ENCODE measurements around the gene RASSF8. TPM values are rescaled to one million over a fixed set of nuclear protein-coding genes. Genes with fewer than 3 reads are reported as not detected.

The RASSF8 gene
- total and polyA plus RNA-seq, 2 donors from 2014 or later = 12.0 to 52.8 TPM

DNA sequence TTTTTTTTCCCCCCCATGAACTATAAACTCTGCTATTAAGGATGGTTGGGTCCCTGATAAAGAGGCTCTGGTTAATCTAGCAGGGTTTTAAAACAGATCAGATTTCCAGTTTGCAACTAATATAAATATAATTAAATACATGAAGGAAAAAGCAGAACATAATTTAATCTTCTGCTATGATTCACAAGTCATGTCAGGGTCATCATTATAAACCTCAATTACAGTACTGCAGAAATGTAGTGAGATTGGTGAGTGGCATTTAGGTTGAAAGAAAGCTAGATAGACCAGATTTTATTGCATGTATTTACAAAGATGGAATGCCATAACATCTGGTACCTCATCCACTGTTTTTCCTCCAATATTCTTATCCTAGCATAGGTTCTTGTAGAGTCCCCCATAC is 14.5 kb upstream of the RASSF8 start:
- H3K27me3 ChIP-seq (ENCODE audit: control insufficient read depth, insufficient read depth, low read length) = no peaks in the 10 kb centered on the region
- FAIRE-seq (no peak), DNase-seq (no peak)
- TF ChIP-seq, protein P1, sequence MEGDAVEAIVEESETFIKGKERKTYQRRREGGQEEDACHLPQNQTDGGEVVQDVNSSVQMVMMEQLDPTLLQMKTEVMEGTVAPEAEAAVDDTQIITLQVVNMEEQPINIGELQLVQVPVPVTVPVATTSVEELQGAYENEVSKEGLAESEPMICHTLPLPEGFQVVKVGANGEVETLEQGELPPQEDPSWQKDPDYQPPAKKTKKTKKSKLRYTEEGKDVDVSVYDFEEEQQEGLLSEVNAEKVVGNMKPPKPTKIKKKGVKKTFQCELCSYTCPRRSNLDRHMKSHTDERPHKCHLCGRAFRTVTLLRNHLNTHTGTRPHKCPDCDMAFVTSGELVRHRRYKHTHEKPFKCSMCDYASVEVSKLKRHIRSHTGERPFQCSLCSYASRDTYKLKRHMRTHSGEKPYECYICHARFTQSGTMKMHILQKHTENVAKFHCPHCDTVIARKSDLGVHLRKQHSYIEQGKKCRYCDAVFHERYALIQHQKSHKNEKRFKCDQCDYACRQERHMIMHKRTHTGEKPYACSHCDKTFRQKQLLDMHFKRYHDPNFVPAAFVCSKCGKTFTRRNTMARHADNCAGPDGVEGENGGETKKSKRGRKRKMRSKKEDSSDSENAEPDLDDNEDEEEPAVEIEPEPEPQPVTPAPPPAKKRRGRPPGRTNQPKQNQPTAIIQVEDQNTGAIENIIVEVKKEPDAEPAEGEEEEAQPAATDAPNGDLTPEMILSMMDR (IDR thresholded peaks at IDR 0.05; ENCODE audit: borderline replicate concordance, extremely low read depth, insufficient read depth) = no peak
- intact Hi-C loops (cut with DNase I) = no loop called here
- H3K27ac ChIP-seq (ENCODE audit: low read depth in 2 of 2, low read length in 2 of 2) = no peak overlapping the region
- no peaks in the 10 kb centered on the region for H3K36me3 ChIP-seq (ENCODE audit: control insufficient read depth in 2 of 3, insufficient read depth in 3 of 3, low read length in 3 of 3)
- no peak overlapping the region for H3K4me3 ChIP-seq (ENCODE audit: low read length in 3 of 3)
- H3K9me3 ChIP-seq (ENCODE audit: control insufficient read depth in 2 of 3, insufficient read depth in 1 of 3, low read length in 3 of 3) = no peaks in the 10 kb centered on the region
- no peaks in the 10 kb centered on the region for H3K4me1 ChIP-seq (ENCODE audit: control insufficient read depth in 2 of 3, insufficient read depth in 2 of 3, low read depth in 1 of 3, low read length in 3 of 3)
- no peak overlapping the region for H3K9ac ChIP-seq (ENCODE audit: low read length in 3 of 3)

DNA sequence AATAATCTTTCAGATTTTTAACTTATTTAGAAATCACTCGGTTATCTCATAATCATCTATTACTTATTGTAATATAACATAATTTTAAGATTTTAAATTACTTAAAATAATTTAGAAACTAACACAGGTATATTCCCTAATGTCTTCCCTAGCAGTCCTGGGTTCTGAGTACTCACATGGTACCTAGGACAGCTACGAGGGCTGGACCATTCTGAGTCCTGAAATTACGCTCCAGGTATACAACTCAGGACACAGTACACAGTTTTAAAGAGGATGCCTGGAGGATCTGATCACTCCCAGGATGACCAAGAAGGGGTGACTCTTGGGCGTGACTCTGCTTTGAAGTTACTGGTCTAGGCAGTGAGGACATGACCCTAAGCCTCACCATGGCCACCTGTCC is 9.1 kb upstream of the RASSF8 start:
- no peaks in the 10 kb centered on the region for H3K27me3 ChIP-seq (ENCODE audit: control insufficient read depth, insufficient read depth, low read length)
- DNase-seq (no peak), FAIRE-seq (peak; percentile 33)
- no peaks in the 10 kb centered on the region for H3K9me3 ChIP-seq (ENCODE audit: control insufficient read depth in 2 of 3, insufficient read depth in 1 of 3, low read length in 3 of 3)
- H3K36me3 ChIP-seq (ENCODE audit: control insufficient read depth in 2 of 3, insufficient read depth in 3 of 3, low read length in 3 of 3) = no peaks in the 10 kb centered on the region
- no peak overlapping the region for H3K4me3 ChIP-seq (ENCODE audit: low read length in 3 of 3)
- no peak overlapping the region for H3K27ac ChIP-seq (ENCODE audit: low read depth in 2 of 2, low read length in 2 of 2)
- H3K9ac ChIP-seq (ENCODE audit: low read length in 3 of 3) = no peak overlapping the region
- no peaks in the 10 kb centered on the region for H3K4me1 ChIP-seq (ENCODE audit: control insufficient read depth in 2 of 3, insufficient read depth in 2 of 3, low read depth in 1 of 3, low read length in 3 of 3)
- TF ChIP-seq, protein P1 (IDR thresholded peaks at IDR 0.05; ENCODE audit: borderline replicate concordance, extremely low read depth, insufficient read depth) = no peak
- intact Hi-C loops (cut with DNase I) = no loop called here

DNA sequence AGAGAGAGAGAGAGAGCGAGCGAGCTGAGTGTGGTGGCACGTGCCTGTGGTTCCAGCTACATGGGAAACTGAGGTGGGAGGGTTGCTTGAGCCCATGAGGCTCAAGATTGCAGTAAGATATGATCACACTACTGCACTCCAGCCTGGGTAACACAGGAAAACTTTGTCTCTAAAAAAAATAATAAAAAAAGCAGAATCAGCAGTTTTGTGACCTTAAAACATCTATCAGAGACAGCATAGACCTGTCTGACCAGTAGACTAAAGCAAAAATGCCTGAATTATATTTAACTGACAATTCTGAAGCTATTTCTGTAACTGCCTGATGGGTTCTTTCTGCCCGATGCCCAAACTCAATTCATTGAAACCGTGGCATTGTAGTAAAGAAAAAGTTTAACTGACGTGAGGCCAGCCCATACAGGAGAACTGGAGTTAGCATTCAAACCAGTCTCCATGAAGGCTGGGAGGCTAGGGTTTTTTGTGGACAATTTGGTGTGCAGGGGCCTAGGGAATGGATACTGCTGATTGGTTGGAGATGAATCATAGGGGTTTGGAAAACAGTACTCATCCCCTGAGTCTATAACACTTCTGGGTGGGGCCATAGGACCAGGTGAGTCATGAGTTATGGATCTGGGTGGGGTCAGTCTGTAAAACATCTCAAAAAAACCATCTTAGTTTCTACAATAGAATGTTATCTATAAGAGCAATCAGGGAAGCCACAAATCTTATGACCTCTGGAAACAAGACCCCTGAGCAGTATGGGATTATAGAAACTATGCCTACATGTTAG is 8.0 kb upstream of the RASSF8 start:
- Histone ChIP-seq H3K4me3 (ENCODE audit: low read length in 3 of 3) (no peak overlapping the region), H3K27me3 (ENCODE audit: control insufficient read depth, insufficient read depth, low read length) (no peaks in the 10 kb centered on the region), H3K27ac (ENCODE audit: low read depth in 2 of 2, low read length in 2 of 2) (no peak overlapping the region), H3K9me3 (ENCODE audit: control insufficient read depth in 2 of 3, insufficient read depth in 1 of 3, low read length in 3 of 3) (no peaks in the 10 kb centered on the region), H3K4me1 (ENCODE audit: control insufficient read depth in 2 of 3, insufficient read depth in 2 of 3, low read depth in 1 of 3, low read length in 3 of 3) (no peaks in the 10 kb centered on the region), H3K9ac (ENCODE audit: low read length in 3 of 3) (no peak overlapping the region), H3K36me3 (ENCODE audit: control insufficient read depth in 2 of 3, insufficient read depth in 3 of 3, low read length in 3 of 3) (peaks cover 0 to 6% (median 0%) of the 10 kb centered on the region in 3 donors)
- intact Hi-C loops (cut with DNase I) = no loop called here
- TF ChIP-seq, protein P1 (IDR thresholded peaks at IDR 0.05; ENCODE audit: borderline replicate concordance, extremely low read depth, insufficient read depth) = no peak
- FAIRE-seq (no peak), DNase-seq (no peak)

Data from kidney (tissue), 14 donors.